Ovary (tissue), 9 donors: Measurements from ENCODE around the gene LIMS1. TPM values are rescaled to one million over a fixed set of nuclear protein-coding genes. Genes with fewer than 3 reads are reported as not detected.

Experiments used
- DNase-seq, 5 donors: peaks; one replicate each; pipeline ENCODE4 v3.0.0-alpha.2; 2019 to 2020
- H3K27ac ChIP-seq, 2 donors: fragments of 200-600 bp; one replicate each; pipeline versions ENCODE4 v1.5.1 to v1.8.0; 2019 to 2022
- H3K27me3 ChIP-seq: fragments of 200-600 bp; one replicate; pipeline ENCODE4 v1.8.0; 2022
- H3K36me3 ChIP-seq: fragments of 200-600 bp; sonication (generic); one replicate; pipeline ENCODE4 v1.5.1; 2019
- H3K4me1 ChIP-seq: one replicate; pipeline ENCODE4 v1.8.1; 2013; ENCODE audit warnings: mild to moderate bottlenecking, moderate library complexity; ENCODE audit not compliant: insufficient read depth
- H3K4me3 ChIP-seq: fragments of 200-600 bp; sonication (generic); one replicate; pipeline ENCODE4 v1.5.1; 2017
- H3K9me3 ChIP-seq, 2 donors: fragments of 200-600 bp in 1 of 2; sonication (generic) in 1 of 2; one replicate each; pipeline versions ENCODE4 v1.5.1 to v1.8.1; 2013 to 2019; ENCODE audit warnings: mild to moderate bottlenecking in 1 of 2, moderate library complexity in 1 of 2
- EP300 ChIP-seq: sonication (generic); formaldehyde crosslinking; IDR thresholded peaks from one replicate; pipeline ENCODE4 v1.6.1; 2017; ENCODE audit warnings: antibody characterized with exemption
- POLR2A ChIP-seq: fragments of 450-650 bp; IDR thresholded peaks from one replicate; pipeline ENCODE4 v1.6.1; 2017; ENCODE audit warnings: antibody characterized with exemption, mild to moderate bottlenecking, moderate library complexity
- WGBS, 3 donors: extraction: QIAGEN DNeasy Blood & Tissue Kit in 1 of 3; methylation state at CpG; one replicate each; pipeline versions ENCODE4 v1.1.5 to v1.1.7; 2013 to 2017; 5-methylcytosine and 5-hydroxymethylcytosine counted together
- intact Hi-C, 4 donors: fragments of 100-400 bp; cut with DNase I; formaldehyde crosslinking; loops; one replicate each; pipeline versions ENCODE4 v1.11.0 to v1.15.1; 2022 to 2023
- polyA plus RNA-seq, 2 donors: library from polyadenylated mRNA; stranded (reverse); fragments of 200-250 nt in 1 of 2; fragments of 350-450 nt in 1 of 2; fragmentation: Illumina TruSeq in 1 of 2; extraction: RNeasy Lipid Tissue Mini Kit (QIAGEN cat#74804) in 1 of 2; gene quantifications; one replicate each; pipeline ENCODE4 v1.2.3, GENCODE V29; 2013 to 2014
- total RNA-seq, 7 donors: library from RNA; depleted of rRNA in 2 of 7; stranded (reverse); fragments of >200 nt in 2 of 7; fragmentation: NEBNext Ultra II Directional in 3 of 7; extraction: Animal tissue kit (Norgen Biotek cat#: 25700) in 3 of 7; gene quantifications; one replicate each; pipeline versions ENCODE4 v1.1.0 to v1.2.4, GENCODE V29; 2016 to 2023
- TF ChIP-seq, protein P1 (sequence below), 3 donors: fragments of 450-650 bp in 2 of 3; fragments of 200-600 bp in 1 of 3; IDR thresholded peaks; one replicate each; pipeline versions ENCODE4 v1.5.1 to v1.8.0; 2016 to 2022; ENCODE audit warnings: antibody characterized with exemption in 3 of 3, mild to moderate bottlenecking in 1 of 3
- donor health status: DM: no; HTN: no; CAD: no; lungs with moderate emphysema.
- donor health status: DM: no; HTN: no; CAD: no.
- donor health status: Bipolar disorder and iron deficiency.
- donor health status: DM: yes; HTN: yes; CAD: no.
- donor health status: DM: no; HTN: no; CAD: no.
- donor health status: DM: yes; HTN: yes; CAD: no.

LIMS1 gene
- total and polyA plus RNA-seq, 9 donors: 36.2 to 91.1 (median 40.2) TPM

DNA sequence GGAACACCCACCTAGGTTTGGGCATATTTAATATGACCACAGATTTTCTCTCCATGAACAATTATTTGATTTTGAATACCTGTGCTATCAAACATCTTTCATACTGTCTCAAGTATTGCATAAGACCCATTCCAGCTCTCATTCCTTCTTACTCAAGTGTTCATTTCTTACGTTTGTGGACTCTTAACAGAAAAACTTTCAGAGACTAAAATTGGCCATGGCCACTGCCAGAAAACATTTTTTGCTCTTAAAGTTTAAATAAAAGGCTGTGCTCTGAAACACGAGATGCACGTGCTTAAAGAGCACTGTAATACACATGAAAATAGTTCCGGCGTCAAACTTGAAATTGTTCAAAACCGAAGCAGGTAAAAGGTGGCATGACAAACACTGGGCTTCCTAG lies 89.3 kb downstream of the LIMS1 start:
- no peak for TF ChIP-seq EP300
- TF ChIP-seq, protein P1, sequence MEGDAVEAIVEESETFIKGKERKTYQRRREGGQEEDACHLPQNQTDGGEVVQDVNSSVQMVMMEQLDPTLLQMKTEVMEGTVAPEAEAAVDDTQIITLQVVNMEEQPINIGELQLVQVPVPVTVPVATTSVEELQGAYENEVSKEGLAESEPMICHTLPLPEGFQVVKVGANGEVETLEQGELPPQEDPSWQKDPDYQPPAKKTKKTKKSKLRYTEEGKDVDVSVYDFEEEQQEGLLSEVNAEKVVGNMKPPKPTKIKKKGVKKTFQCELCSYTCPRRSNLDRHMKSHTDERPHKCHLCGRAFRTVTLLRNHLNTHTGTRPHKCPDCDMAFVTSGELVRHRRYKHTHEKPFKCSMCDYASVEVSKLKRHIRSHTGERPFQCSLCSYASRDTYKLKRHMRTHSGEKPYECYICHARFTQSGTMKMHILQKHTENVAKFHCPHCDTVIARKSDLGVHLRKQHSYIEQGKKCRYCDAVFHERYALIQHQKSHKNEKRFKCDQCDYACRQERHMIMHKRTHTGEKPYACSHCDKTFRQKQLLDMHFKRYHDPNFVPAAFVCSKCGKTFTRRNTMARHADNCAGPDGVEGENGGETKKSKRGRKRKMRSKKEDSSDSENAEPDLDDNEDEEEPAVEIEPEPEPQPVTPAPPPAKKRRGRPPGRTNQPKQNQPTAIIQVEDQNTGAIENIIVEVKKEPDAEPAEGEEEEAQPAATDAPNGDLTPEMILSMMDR (IDR thresholded peaks at IDR 0.05): no peak
- no peak for TF ChIP-seq POLR2A
- Histone ChIP-seq H3K27me3 (no peaks in the 10 kb centered on the region), H3K9me3 (no peaks in the 10 kb centered on the region), H3K4me1 (peaks cover 9% of the 10 kb centered on the region), H3K4me3 (no peak overlapping the region), H3K27ac (no peak overlapping the region), H3K36me3 (no peaks in the 10 kb centered on the region)
- 11 to 22% (median 15%) methylated on average over 6 of the region's 6 CpGs for WGBS, 3 donors
- no peak for DNase-seq
- intact Hi-C loops: no loop called here

DNA sequence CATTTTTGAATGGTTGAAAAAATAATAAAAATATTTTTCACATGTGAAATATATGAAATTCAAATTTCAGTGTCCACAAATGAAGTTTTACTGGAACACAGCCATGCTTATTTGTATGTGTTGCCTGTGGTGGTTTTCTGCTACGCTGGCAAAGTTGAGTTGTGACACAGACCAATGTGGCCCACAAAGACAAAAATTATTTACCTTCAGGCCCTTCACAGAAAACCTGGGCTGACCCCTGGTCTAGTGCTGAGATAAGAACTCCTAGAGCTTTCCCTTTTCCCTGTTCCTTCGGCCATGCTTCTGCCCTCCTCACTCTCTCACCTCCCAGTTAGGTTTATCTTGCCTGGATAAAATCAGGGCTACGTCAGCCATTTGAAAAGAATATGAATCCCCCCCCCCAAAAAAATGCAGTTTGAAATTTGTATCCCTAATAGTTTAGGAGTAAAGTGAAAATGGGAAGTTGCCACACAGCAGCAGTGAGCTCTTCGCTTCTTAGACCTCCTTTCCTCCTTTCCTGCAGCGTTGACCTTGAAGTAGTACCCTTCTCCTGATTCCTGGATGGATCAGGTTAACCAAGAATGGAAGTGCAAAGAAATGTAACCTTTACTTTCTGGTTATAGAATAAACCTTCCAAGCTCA lies 91.0 kb downstream of the LIMS1 start:
- Histone ChIP-seq H3K9me3 (no peaks in the 10 kb centered on the region), H3K36me3 (no peaks in the 10 kb centered on the region), H3K27me3 (no peaks in the 10 kb centered on the region), H3K4me1 (peaks cover 9% of the 10 kb centered on the region), H3K4me3 (no peak overlapping the region), H3K27ac (no peak overlapping the region)
- 92 to 94% (median 92%) methylated on average over 5 of the region's 5 CpGs for WGBS, 3 donors
- DNase-seq: no peak
- intact Hi-C loops: no loop called here
- no peak for TF ChIP-seq EP300
- TF ChIP-seq, protein P1 (IDR thresholded peaks at IDR 0.05): no peak
- TF ChIP-seq POLR2A: no peak

DNA sequence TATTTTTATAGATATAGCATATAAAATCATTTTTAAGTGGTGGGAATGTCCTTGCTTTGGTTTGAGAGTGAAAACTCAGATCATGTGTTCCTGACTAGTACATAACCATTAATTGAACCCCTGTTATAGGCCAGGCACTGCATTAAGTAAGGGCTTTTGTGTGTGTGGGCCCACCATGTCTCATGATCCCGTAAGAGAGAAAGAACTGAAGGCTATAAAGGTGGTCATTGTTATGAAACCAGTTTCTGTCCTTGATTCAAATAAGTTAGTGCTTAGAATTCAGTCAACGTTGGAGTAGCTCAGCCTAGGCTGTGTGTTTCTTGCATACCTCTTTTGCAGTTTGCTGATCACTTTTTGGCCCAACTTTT lies 91.5 kb downstream of the LIMS1 start:
- no peak for TF ChIP-seq EP300
- no peak for TF ChIP-seq POLR2A
- TF ChIP-seq, protein P1 (IDR thresholded peaks at IDR 0.05): no peak
- DNase-seq: no peak
- Histone ChIP-seq H3K36me3 (no peaks in the 10 kb centered on the region), H3K4me1 (peaks cover 7% of the 10 kb centered on the region), H3K4me3 (no peak overlapping the region), H3K27ac (no peak overlapping the region), H3K9me3 (no peaks in the 10 kb centered on the region), H3K27me3 (no peaks in the 10 kb centered on the region)
- intact Hi-C loops: no loop called here
- 79 to 84% (median 82%) methylated on average over 2 of the region's 2 CpGs for WGBS, 3 donors

DNA sequence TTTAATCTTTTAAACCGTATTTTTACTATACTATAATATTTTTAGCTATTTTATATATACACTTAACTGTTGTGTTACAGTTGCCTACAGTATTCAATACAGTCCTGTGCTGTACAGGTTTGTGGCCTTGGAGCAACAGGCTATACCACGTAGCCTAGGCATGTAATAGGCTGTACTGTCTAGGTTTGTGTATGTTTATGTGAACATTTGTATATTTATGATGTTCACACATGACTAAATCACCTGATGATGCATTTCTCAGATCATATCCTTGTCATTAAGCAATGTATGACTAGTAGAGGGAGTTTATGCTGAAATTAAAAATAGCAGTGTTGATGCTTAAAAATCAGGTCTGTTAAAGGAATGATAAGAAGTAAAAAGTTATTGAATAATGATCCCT lies 92.7 kb downstream of the LIMS1 start:
- no peak for DNase-seq
- no peaks in the 10 kb centered on the region for H3K36me3 ChIP-seq
- H3K27ac ChIP-seq: no peak overlapping the region
- H3K4me1 ChIP-seq: peaks cover 3% of the 10 kb centered on the region
- 92 to 96% (median 94%) methylated on average over 2 of the region's 2 CpGs for WGBS, 3 donors
- H3K9me3 ChIP-seq: no peaks in the 10 kb centered on the region
- no peak overlapping the region for H3K4me3 ChIP-seq
- TF ChIP-seq EP300 (no peak), POLR2A (no peak)
- TF ChIP-seq, protein P1 (IDR thresholded peaks at IDR 0.05): no peak
- H3K27me3 ChIP-seq: no peaks in the 10 kb centered on the region
- intact Hi-C loops: no loop called here
